ENCODE measurements around the gene ZNF24. TPM values are rescaled to one million over a fixed set of nuclear protein-coding genes. Genes with fewer than 3 reads are reported as not detected.

ZNF24 gene
- total and polyA plus RNA-seq, 12 donors: 16.3 to 75.6 (median 44.5) TPM

DNA sequence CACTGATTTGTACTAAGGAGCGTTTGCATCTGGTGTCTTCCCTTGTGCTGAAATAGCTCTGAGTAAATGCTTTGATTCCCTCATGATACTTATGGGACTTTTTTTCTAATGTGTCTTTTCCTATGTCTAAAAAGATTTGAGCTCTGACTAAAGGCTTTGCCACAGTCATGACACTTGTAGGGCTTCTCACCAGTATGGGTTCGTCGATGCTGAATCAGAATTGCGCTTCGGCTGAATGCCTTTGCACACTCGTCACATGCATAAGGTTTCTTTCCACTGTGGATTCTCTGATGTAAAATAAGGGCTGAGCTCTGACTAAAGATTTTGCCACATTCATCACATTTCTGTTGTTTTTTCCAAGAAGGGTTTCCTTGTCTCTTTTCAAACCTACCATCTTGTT, 24.9 kb upstream of the ZNF24 start:
- intact Hi-C loops (cut with DNase I): no loop called here
- WGBS, 4 donors: 90 to 94% (median 92%) methylated on average over 6 of the region's 6 CpGs
- TF ChIP-seq, protein P1, sequence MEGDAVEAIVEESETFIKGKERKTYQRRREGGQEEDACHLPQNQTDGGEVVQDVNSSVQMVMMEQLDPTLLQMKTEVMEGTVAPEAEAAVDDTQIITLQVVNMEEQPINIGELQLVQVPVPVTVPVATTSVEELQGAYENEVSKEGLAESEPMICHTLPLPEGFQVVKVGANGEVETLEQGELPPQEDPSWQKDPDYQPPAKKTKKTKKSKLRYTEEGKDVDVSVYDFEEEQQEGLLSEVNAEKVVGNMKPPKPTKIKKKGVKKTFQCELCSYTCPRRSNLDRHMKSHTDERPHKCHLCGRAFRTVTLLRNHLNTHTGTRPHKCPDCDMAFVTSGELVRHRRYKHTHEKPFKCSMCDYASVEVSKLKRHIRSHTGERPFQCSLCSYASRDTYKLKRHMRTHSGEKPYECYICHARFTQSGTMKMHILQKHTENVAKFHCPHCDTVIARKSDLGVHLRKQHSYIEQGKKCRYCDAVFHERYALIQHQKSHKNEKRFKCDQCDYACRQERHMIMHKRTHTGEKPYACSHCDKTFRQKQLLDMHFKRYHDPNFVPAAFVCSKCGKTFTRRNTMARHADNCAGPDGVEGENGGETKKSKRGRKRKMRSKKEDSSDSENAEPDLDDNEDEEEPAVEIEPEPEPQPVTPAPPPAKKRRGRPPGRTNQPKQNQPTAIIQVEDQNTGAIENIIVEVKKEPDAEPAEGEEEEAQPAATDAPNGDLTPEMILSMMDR (IDR thresholded peaks at IDR 0.05): no peak
- no peak for TF ChIP-seq POLR2A (IDR thresholded peaks at IDR 0.05)
- Histone ChIP-seq H3K27me3 (no peaks in the 10 kb centered on the region), H3K9me3 (replicated peaks in 1 of 3) (no peaks in the 10 kb centered on the region), H3K27ac (no peak overlapping the region), H3K4me3 (no peak overlapping the region), H3K36me3 (replicated peaks in 1 of 2) (peaks cover 0 to 9% of the 10 kb centered on the region in 2 donors), H3K4me1 (replicated peaks in 1 of 2) (no peaks in the 10 kb centered on the region)
- DNase-seq: no peak

DNA sequence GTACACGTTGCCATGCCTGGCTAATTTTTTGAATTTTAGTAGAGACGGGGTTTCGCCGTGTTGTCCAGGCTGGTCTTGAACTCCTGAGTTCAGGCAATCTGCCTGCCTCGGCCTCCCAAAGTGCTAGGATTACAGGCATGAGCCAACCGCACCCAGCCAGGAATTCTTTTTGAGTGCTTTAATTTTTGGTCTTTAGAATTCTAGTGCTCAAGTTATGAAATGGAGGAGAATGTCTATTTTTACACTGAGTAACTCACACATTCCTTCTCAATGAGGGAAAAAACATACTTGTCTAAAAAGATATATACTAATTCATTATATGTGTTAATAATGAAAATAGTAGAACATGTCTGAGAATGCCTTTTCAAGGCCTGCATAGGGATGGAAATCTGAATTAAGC, 24.4 kb upstream of the ZNF24 start:
- TF ChIP-seq POLR2A (IDR thresholded peaks at IDR 0.05): no peak
- TF ChIP-seq, protein P1 (IDR thresholded peaks at IDR 0.05): no peak
- H3K9me3 ChIP-seq (replicated peaks in 1 of 3): no peaks in the 10 kb centered on the region
- H3K36me3 ChIP-seq (replicated peaks in 1 of 2): peaks cover 0 to 9% of the 10 kb centered on the region in 2 donors
- WGBS, 4 donors: 94 to 97% (median 97%) methylated on average over 6 of the region's 6 CpGs
- H3K27ac ChIP-seq: no peak overlapping the region
- intact Hi-C loops (cut with DNase I): no loop called here
- no peaks in the 10 kb centered on the region for H3K27me3 ChIP-seq
- H3K4me1 ChIP-seq (replicated peaks in 1 of 2): no peaks in the 10 kb centered on the region
- no peak overlapping the region for H3K4me3 ChIP-seq
- no peak for DNase-seq

DNA sequence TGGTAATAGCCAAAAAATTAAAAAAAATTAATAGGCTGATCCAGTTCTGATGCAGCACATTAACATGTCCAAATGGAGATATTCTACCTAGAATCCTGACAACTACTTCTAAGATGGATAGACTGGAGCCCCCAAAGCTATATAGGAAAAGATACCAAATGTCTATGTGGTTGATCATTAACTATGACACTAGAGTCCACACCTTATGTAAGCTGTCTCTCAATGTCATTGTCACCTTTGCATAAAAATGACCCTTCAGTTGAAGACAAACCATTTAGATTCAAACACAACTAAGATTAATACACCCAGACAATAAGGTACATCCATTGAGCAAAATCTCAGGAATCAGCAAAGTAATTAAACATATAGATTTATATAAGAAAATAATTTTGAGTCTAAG, 18.3 kb upstream of the ZNF24 start:
- no peaks in the 10 kb centered on the region for H3K36me3 ChIP-seq (replicated peaks in 1 of 2)
- H3K27me3 ChIP-seq: no peaks in the 10 kb centered on the region
- intact Hi-C loops (cut with DNase I): no loop called here
- no peak for DNase-seq
- no peak for TF ChIP-seq POLR2A (IDR thresholded peaks at IDR 0.05)
- TF ChIP-seq, protein P1 (IDR thresholded peaks at IDR 0.05): no peak
- H3K9me3 ChIP-seq (replicated peaks in 1 of 3): no peaks in the 10 kb centered on the region
- H3K4me3 ChIP-seq: no peak overlapping the region
- no peaks in the 10 kb centered on the region for H3K4me1 ChIP-seq (replicated peaks in 1 of 2)
- H3K27ac ChIP-seq: no peak overlapping the region

DNA sequence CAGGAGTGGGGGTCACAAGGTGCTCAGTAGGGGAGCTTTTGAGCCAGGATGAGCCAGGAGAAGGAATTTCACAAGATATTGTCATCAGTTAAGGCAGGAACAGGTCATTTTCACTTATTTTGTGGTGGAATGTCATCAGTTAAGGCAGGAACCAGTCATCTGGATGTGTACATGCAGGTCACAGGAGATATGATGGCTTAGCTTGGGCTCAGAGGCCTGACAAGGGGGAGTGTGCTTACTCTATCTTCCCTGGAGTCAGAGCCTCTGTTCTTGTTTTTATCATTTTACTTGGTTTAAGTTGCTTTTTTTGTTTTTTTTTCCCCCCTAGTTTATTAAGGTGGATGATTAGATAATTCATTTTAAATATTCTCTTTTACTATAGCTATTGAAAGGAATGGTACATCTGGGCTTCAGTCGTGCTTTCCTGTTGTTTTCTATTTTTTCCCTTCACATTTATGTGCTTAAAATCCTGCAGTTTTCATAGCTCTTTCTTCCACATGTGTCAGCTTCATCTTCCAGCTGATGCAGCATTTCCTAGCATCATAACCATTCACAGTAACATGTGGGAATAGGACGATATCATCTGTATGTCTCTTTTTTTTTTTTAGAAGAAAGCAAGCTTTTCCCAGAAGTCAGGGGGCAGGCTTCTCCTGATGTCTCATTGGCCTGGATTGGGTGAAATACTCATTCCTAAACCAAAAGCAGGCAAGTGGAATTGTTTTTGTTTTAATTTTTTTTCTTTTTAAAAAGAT, 17.5 kb upstream of the ZNF24 start:
- Histone ChIP-seq H3K36me3 (replicated peaks in 1 of 2) (no peaks in the 10 kb centered on the region), H3K4me3 (no peak overlapping the region), H3K27ac (no peak overlapping the region), H3K4me1 (replicated peaks in 1 of 2) (no peaks in the 10 kb centered on the region), H3K27me3 (no peaks in the 10 kb centered on the region), H3K9me3 (replicated peaks in 1 of 3) (no peaks in the 10 kb centered on the region)
- no peak for DNase-seq
- intact Hi-C loops (cut with DNase I): no loop called here
- TF ChIP-seq POLR2A (IDR thresholded peaks at IDR 0.05): no peak
- WGBS, 4 donors: 76 to 83% (median 77%) methylated on average over 2 of the region's 2 CpGs

DNA sequence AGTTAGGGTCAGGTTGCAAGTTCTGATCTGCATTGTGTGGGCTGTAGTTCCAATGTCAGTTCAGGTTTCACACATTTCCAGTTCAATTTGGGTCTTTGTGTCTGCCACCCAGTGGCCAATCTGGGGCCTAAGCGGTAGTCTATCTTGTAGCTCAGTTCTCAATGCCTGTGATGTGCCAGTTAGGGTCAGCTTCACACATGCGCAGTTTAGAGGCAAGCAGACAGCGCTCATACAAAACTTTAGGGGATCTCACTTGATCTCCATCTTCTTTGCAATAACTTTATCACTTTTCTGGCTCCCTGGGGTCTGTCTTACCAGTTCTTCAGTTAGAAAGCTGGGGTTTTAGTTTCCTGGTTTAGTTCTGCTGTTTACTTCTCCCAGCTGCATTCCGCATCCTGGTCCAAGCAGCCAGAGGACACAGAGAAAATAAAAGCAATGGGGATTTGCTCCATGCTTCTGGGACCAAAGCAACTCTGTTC, 11.0 kb upstream of the ZNF24 start:
- H3K4me1 ChIP-seq (replicated peaks in 1 of 2): no peaks in the 10 kb centered on the region
- peak; percentile 68 to 93 (median 82) for DNase-seq
- H3K27me3 ChIP-seq: no peaks in the 10 kb centered on the region
- H3K9me3 ChIP-seq (replicated peaks in 1 of 3): no peaks in the 10 kb centered on the region
- intact Hi-C loops (cut with DNase I): loop anchor here in 1 of 2 donors (5.0 kb wide), 1 partner anchor 123 kb away; no protein-coding TSS in a partner anchor
- H3K4me3 ChIP-seq: no peak overlapping the region
- TF ChIP-seq, protein P1 (IDR thresholded peaks at IDR 0.05): peak; percentile 48 to 82 (median 74)
- no peak for TF ChIP-seq POLR2A (IDR thresholded peaks at IDR 0.05)
- no peaks in the 10 kb centered on the region for H3K36me3 ChIP-seq (replicated peaks in 1 of 2)
- WGBS, 4 donors: 23 to 31% (median 28%) methylated on average over 4 of the region's 4 CpGs
- no peak overlapping the region for H3K27ac ChIP-seq

Data from adrenal gland (tissue), 12 donors.